Large intestine (tissue), 3 donors: Measurements from ENCODE around the gene PTPRN2. TPM values are rescaled to one million over a fixed set of nuclear protein-coding genes. Genes with fewer than 3 reads are reported as not detected.
"Not testable (repeated sequence)": the region's sequence is repeated elsewhere in the genome, so short reads cannot be mapped to it uniquely, and the experiment has no call there.

Experiments
- DNase-seq, 2 donors: peaks; one replicate each; pipeline versions ENCODE4 v3.0.0 to v3.0.0-alpha.2; 2013
- H3K27ac ChIP-seq: one replicate; pipeline ENCODE4 v1.5.1; 2013; ENCODE audit warnings: low read length
- H3K27me3 ChIP-seq: 2 replicates; pipeline ENCODE4 v1.6.1; 2013; ENCODE audit warnings: low read length; ENCODE audit not compliant: control insufficient read depth, insufficient read depth
- H3K36me3 ChIP-seq: 2 replicates; pipeline ENCODE4 v1.6.1; 2013; ENCODE audit warnings: low read length; ENCODE audit not compliant: control insufficient read depth, insufficient read depth
- H3K4me1 ChIP-seq: one replicate; pipeline ENCODE4 v1.6.1; 2013; ENCODE audit warnings: low read length; ENCODE audit not compliant: control insufficient read depth, insufficient read depth
- H3K4me3 ChIP-seq: one replicate; pipeline ENCODE4 v1.5.1; 2013; ENCODE audit warnings: low read length
- H3K9me3 ChIP-seq: one replicate; pipeline ENCODE4 v1.6.1; 2013; ENCODE audit warnings: mild to moderate bottlenecking, low read depth, low read length, moderate library complexity; ENCODE audit not compliant: control insufficient read depth
- WGBS: methylation state at CpG from one replicate; pipeline ENCODE4 v1.1.5; 2013; ENCODE audit warnings: low lambda C conversion rate; ENCODE audit not compliant: insufficient coverage; 5-methylcytosine and 5-hydroxymethylcytosine counted together
- polyA plus RNA-seq: library from polyadenylated mRNA; unstranded; fragments of 120-200 nt; gene quantifications from one replicate; pipeline ENCODE4 v1.2.1, GENCODE V29; 2013

PTPRN2 gene
- polyA plus RNA-seq, 1 donor = 13.4 TPM

DNA sequence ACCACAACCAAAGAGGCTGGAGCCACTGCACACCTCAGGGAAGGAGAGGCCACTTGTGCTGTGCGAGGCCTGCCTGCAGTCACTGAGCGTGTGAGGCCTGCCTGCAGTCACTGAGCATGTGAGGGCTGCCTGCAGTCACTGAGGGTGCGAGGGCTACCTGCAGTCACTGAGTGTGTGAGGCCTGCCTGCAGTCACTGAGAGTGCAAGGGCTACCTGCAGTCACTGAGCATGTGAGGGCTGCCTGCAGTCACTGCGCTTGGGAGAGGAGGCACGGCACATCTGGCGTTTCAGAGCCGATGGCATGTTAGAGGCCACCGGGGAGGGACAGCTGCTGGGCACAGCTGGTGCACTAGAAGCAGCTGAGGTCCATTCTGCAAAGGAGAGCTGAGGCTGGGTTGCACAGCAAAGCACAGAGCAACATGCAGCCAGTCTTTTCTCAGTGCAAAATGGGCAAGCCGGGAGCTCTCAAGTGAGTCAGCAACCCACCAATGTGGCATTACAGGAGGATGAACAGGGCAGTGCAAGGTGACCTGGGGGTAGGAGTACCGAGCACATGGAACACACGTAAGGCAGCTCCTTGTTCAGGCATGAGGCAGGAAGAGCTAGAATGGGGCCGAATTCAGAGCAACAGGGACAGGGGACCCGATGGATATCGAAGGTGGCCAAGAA is 540.1 kb downstream of the PTPRN2 start:
- Histone ChIP-seq H3K36me3 (no peaks in the 10 kb centered on the region), H3K4me3 (no peak overlapping the region), H3K27ac (no peak overlapping the region), H3K9me3 (peaks cover 9% of the 10 kb centered on the region), H3K27me3 (no peaks in the 10 kb centered on the region), H3K4me1 (no peaks in the 10 kb centered on the region)
- no peak for DNase-seq
- WGBS = no CpG with 5 or more reads among the region's 14 CpGs

DNA sequence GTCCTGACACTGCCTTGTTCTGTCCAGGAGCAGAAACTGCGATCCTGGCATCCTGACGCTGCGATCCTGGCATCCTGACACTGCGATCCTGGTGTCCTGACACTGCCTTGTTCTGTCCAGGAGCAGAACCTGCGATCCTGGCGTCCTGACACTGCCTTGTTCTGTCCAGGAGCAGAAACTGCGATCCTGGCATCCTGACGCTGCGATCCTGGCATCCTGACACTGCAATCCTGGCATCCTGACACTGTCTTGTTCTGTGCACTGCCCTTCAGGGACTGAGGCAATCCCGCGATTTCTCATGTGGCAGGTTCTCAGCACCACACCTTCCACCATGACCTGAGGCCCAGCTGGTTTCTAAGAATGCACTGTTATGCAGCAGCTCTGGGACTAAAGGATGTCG is 541.4 kb downstream of the PTPRN2 start:
- WGBS = no CpG with 5 or more reads among the region's 12 CpGs
- not testable (repeated sequence) for H3K27ac ChIP-seq, H3K9me3 ChIP-seq, H3K36me3 ChIP-seq, H3K4me3 ChIP-seq, DNase-seq, H3K4me1 ChIP-seq, H3K27me3 ChIP-seq

DNA sequence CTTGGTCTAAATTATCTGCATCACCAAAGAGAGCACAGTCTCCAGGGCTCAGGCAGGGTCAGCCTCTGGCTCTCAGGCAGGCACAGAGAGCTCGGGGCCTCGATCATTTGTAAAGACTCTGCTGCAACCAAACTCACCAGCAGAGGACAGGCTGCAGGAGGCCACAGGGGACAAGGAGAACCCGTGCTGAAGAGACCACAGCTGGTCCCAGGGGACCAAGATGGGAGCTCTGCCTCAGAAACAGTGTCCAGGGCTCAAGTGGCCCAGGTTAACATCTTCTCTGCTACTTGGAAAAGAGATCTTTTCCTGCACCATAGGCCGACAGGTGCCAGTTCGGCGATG is 543.2 kb downstream of the PTPRN2 start:
- no peak for DNase-seq
- H3K9me3 ChIP-seq = peaks cover 3% of the 10 kb centered on the region
- no peaks in the 10 kb centered on the region for H3K27me3 ChIP-seq
- H3K36me3 ChIP-seq = no peaks in the 10 kb centered on the region
- no peak overlapping the region for H3K4me3 ChIP-seq
- no peaks in the 10 kb centered on the region for H3K4me1 ChIP-seq
- no CpG with 5 or more reads among the region's 6 CpGs for WGBS
- H3K27ac ChIP-seq = no peak overlapping the region

DNA sequence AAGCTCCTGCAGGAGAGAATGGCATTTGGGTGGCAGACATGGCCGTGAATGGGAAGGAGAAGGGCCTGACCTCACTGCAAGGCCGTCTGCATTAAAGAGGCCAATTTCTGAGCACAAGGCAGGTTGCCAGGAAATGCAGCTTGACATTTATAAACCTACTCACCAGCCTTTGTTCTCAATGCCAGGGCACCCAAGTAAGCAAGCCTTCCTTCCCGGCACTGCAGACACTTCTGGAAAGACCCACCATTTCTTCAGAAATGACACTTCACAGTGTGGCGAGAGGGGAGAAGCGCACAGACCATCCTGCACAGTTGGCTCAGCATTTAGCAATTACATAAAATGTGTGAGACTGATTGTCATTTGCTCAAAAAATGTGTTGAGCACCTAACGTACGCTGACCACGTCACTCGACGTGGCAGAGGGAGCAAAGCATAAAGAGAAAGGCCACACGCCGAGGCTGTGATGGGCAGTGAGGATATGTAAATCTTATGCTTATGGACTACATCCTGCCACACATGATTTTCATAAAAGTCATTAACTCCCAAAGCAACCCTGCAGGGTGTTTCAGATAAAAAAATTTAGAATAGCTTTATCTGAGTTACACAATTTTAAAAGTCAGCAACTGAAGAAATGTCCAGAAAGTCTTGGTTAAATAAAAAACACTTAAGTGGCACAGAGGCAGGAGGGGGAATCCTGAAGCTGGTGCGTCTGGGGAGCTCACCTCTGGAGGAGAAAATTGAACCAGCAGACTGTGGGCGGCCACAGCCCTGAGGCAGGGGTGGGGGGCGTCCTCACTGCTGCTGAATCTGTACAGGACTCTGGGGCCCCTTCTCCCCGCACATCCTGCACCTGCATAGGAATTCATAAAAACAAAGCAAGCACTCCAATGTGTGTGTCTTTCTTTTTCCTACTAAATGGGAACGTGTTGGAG is 543.8 kb downstream of the PTPRN2 start:
- peaks cover 3% of the 10 kb centered on the region for H3K9me3 ChIP-seq
- WGBS = 100% methylated on average over 2 of the region's 17 CpGs
- no peak for DNase-seq
- H3K4me3 ChIP-seq = no peak overlapping the region
- no peaks in the 10 kb centered on the region for H3K4me1 ChIP-seq
- no peak overlapping the region for H3K27ac ChIP-seq
- no peaks in the 10 kb centered on the region for H3K27me3 ChIP-seq
- H3K36me3 ChIP-seq = no peaks in the 10 kb centered on the region

DNA sequence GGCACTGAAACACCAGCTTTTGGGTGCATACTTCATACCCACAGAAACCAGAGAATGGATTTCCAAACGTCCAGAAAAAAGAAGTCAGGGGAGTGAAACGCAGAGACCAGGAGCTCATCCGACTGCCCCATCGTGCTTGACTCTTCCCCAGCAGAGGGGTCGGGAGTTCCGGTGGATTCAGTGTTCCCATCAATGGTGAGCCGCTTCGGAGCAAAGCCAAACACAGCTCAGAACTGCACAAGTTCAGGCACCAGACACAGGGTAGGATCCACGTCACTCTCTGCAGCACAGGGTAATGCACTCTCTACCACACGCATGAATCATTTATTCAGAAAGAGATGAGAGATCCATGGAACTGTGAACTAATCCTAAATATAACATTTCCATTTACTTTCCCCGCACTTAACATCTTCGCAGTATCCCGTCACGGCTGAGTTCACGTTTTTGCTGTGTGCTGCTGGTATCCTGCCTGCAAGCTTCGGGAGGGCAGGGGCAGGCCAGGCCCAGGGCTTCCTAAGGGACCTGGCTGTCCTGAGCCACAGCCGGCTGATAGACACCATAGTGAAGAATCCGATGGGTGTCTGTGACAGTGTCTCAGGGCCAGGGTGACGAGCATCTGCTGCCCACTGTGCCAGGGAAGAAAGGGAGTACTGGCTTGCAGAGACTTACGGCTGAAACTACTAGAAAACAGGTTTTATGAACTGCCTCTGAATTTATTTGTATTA is 545.3 kb downstream of the PTPRN2 start:
- WGBS = no CpG with 5 or more reads among the region's 20 CpGs

DNA sequence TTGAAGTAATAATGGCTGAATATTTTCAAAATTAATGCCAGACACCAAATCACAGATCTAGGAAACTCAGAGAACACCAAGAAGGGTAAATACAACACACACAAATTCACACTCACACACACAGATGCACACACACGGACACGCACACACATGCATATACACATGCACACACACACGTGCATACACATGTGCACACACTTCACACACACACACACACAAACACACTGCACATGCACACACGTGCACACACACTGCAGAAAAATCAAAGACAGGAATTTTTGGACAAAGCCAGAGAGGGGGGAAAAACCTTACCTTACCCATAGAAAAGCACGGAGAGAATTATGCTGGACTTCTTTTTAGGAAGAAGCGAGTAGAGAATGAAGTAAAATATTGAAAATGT is 547.4 kb downstream of the PTPRN2 start:
- Histone ChIP-seq H3K9me3 (no peaks in the 10 kb centered on the region), H3K4me1 (no peaks in the 10 kb centered on the region), H3K27me3 (no peaks in the 10 kb centered on the region), H3K36me3 (no peaks in the 10 kb centered on the region), H3K4me3 (no peak overlapping the region), H3K27ac (no peak overlapping the region)
- no peak for DNase-seq
- WGBS = no CpG with 5 or more reads among the region's 6 CpGs

More for the DNA sequence above, 545.3 kb downstream of the PTPRN2 start:
- H3K9me3 ChIP-seq = peaks cover 3% of the 10 kb centered on the region
- no peaks in the 10 kb centered on the region for H3K4me1 ChIP-seq
- no peaks in the 10 kb centered on the region for H3K27me3 ChIP-seq
- no peak overlapping the region for H3K27ac ChIP-seq
- DNase-seq = no peak
- H3K36me3 ChIP-seq = no peaks in the 10 kb centered on the region
- no peak overlapping the region for H3K4me3 ChIP-seq

DNA sequence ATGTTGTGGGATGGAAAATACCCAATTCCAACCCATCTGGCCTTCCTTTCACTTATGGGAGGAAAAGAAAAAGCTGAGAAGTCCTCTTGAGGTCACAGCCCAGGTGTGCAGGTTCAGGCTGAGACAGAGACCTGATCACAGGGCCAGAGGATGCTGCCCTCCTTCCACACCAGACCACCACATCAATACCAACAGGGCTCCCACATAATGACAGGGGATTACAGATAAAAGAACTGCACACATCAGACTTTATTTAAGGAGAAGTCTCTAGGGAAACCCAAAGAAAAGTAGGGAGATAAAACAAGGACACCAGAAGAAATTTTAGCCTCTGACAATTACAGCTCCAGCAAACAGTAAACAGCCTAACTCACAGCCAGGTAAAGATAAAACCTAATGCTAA is 548.4 kb downstream of the PTPRN2 start:
- Histone ChIP-seq H3K36me3 (no peaks in the 10 kb centered on the region), H3K9me3 (no peaks in the 10 kb centered on the region), H3K27me3 (no peaks in the 10 kb centered on the region), H3K4me1 (no peaks in the 10 kb centered on the region), H3K4me3 (no peak overlapping the region), H3K27ac (no peak overlapping the region)
- no peak for DNase-seq

DNA sequence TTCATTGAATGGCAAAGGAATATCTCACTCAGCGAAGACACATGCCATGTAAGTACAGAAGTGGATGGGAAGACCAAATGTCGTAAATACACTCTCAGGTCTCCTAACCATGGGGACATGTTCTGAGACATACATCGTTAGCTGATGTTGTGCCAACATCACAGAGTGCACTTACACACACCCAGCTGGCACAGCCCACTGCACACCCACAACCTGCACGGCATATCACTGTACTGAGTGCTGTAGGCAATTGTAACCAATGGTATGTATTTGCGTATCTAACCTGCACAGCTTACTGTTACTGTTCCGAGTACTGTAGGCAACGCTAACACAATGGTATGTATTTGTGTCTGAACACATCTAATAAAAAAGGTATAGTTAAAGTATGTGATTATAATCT is 550.4 kb downstream of the PTPRN2 start:
- no peak for DNase-seq
- Histone ChIP-seq H3K9me3 (no peaks in the 10 kb centered on the region), H3K27ac (no peak overlapping the region), H3K27me3 (no peaks in the 10 kb centered on the region), H3K4me1 (no peaks in the 10 kb centered on the region), H3K4me3 (no peak overlapping the region), H3K36me3 (no peaks in the 10 kb centered on the region)
- no CpG with 5 or more reads among the region's 7 CpGs for WGBS

DNA sequence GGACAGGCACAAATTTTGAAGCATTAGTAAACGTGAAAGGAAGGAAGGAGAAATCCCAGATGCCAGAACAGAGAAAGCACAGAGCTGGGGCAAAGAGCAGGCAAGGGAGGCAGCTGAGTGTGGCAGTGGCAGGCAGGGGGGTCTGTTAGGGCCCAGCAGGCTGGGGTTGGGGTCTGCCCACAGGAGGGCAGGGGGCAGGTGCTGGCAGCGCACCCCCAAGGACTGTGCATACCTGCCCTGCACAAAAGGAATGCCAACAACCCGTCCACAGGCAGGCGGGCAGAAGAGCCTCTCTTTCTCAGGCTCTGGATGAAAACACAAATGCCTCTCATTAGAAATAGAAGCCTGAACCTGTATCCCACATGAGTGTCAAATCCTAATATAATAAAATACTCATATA is 552.3 kb downstream of the PTPRN2 start:
- H3K27ac ChIP-seq = no peak overlapping the region
- WGBS = no CpG with 5 or more reads among the region's 4 CpGs
- H3K4me1 ChIP-seq = no peaks in the 10 kb centered on the region
- DNase-seq = no peak
- H3K27me3 ChIP-seq = no peaks in the 10 kb centered on the region
- no peaks in the 10 kb centered on the region for H3K36me3 ChIP-seq
- no peaks in the 10 kb centered on the region for H3K9me3 ChIP-seq
- no peak overlapping the region for H3K4me3 ChIP-seq

DNA sequence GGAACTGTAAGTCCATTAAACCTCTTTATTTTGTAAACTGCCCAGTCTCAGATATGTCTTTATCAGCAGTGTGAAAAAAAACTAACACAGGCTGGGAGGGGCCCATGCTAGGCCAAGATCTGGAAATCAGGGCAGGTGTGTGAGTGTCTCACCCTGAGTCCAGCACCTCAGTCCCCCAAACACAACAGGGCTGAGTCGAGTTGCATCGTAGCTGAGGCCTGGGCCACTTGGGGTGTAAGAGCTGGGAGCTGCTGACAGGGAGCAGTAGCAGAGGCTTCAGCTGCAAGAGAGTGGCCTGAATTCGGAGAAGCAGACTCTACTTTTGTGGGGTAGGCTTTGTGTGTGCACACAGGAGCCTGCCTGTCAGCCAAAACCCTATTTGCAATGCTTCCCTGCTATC is 553.1 kb downstream of the PTPRN2 start:
- no peak for DNase-seq
- no CpG with 5 or more reads among the region's 3 CpGs for WGBS

More for the DNA sequence above, 553.1 kb downstream of the PTPRN2 start:
- Histone ChIP-seq H3K36me3 (no peaks in the 10 kb centered on the region), H3K27me3 (no peaks in the 10 kb centered on the region), H3K27ac (no peak overlapping the region), H3K9me3 (no peaks in the 10 kb centered on the region), H3K4me1 (no peaks in the 10 kb centered on the region), H3K4me3 (no peak overlapping the region)
